Measurements from ENCODE around the gene LTBP1. TPM values are rescaled to one million over a fixed set of nuclear protein-coding genes. Genes with fewer than 3 reads are reported as not detected.

LTBP1 gene
- total RNA-seq, 2 donors from 2014 or later, result 21.2 to 24.8 TPM

DNA sequence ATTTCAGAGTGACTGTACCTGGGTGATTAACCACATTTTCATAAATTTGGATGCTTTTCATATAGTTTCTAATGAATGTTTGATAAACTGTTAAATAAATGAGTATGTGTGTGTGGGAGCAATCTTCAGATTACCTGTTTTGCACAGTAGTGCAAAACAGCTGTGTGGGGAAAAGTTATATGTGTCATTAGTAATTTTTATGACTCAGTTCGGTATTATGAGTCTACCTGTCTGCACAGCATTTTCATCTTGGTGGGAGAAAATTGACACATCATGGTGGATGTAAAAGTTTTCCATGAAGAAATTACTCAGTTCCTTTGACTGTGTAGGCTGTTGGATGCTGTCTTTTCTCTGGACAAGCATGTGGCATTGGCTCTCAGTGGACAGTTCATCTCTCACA lies 43.8 kb downstream of the LTBP1 start:
- DNase-seq, result no peak
- intact Hi-C loops (cut with DNase I, micrococcal nuclease), result no loop called here
- no peak for ATAC-seq

DNA sequence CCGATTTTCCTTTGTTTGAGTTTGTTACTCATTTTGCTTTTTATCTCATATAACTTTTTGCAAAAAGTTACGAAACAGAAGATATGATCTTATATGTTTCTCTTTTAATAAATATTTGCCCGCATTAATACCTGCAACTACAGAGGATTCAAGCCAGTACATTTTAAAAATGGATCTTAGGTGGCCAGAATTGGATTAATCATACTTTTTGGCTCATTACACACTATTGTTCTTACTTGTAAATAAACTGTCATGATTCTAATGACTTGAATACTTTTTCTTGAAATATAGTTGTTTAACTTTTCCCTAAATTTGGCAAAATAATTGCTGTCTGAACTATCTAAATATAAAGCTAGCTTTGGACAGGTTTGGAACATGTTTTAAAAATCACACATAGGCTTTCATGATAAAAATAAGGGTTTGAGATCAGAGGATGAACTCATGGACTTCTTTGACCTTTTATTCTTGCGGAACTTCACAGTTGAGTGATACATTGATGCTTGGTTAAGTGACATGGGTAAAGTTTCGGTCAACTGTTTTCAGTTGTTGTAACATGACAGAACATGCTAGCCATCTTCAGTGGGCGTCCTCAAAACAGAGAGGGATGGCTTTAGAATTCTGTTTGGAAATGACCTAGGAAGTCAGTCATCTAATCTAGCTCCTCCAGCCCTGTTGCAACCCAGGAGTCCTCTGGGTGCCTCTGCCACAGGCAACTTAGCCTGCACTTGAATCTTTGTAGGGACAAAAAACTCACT lies 44.5 kb downstream of the LTBP1 start:
- no peak for ATAC-seq
- intact Hi-C loops (cut with DNase I, micrococcal nuclease), result no loop called here

DNA sequence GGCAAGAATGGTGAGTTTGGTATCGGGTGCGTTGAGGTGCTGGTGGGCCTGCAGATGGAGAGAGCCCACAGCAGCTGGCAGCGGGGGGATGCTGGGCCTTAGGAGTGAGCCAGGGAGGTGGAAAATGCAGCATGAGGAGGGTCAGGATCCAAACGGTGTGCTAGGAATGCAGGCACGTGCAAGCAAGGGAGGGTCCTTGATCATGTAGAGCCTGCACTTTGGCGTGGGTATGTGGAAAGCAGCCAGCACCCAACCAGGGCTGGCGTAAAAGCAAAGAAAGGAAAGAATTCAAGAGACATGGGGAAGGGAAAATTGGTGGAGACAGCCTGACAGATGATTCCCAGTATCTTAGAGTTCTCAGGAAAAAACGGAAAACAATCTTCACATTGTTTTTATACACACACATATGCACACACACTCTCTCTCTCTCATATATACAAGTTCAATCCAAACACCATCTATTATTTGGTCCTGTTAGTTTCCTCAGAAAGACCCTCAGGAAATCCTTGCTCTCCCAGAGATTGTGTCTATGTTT lies 46.3 kb downstream of the LTBP1 start:
- DNase-seq, result no peak
- intact Hi-C loops (cut with DNase I, micrococcal nuclease), result no loop called here
- ATAC-seq, result no peak

More for the DNA sequence above, 44.5 kb downstream of the LTBP1 start:
- DNase-seq, result no peak

DNA sequence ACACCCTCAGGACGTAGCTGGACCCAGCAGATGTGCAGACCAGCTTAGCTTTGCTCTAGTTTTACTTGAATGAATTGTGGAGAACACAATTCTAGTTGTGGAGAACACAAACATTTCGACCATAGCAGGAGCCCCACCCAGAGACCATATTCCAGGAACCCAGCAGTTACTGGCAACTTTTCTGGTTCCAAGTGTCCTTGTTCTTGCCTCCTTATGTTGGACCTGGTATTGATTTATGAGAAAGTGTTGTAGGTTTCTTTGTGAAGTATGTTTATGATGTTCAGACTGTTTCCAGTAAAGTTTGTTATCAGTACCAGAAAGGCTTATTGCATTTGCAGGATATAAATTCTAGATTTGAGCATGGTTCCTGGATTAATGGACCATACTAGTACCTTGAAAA lies 51.0 kb downstream of the LTBP1 start:
- DNase-seq, result no peak
- intact Hi-C loops (cut with DNase I, micrococcal nuclease), result no loop called here
- ATAC-seq, result peak; percentile 37

DNA sequence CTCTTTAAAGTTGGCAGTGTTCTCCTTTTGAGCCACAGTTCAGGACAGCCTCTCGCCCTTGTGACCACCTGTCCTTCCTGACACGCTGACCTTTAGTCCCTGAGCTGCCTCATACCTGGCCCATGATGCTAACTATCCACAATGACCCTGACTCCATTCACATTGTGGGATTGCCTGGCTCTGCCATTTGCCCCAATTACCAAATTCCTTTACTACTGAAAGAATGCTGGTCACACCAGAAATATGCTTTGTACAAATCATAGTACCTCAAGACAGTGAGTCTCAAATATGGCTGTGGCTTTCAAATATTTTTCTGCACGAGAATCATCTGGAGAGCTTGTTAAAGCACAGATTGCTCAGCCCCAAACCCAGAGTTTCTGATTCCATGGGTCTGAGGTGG lies 54.2 kb downstream of the LTBP1 start:
- ATAC-seq, result no peak
- DNase-seq, result no peak
- intact Hi-C loops (cut with DNase I, micrococcal nuclease), result no loop called here

DNA sequence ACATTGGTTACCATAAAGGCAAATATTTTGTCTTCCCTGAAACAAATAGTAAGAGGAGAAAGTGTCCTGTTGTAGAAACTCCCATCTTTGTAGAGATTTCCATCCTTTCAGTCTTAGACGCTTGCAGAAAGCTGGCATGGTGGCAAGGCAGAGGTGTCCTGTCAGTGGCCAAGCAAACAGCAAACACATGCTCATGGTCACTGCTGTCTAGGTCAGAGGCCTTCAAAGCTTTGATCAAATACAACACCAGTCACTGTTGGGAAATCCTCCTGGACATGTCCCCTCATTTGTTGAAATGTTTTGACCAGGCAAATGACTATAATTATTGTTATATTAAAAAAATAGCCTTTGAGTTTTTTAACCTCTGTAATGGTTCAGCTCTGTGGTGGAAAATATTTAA lies 55.1 kb downstream of the LTBP1 start:
- ATAC-seq, result no peak
- no peak for DNase-seq
- intact Hi-C loops (cut with DNase I, micrococcal nuclease), result no loop called here

DNA sequence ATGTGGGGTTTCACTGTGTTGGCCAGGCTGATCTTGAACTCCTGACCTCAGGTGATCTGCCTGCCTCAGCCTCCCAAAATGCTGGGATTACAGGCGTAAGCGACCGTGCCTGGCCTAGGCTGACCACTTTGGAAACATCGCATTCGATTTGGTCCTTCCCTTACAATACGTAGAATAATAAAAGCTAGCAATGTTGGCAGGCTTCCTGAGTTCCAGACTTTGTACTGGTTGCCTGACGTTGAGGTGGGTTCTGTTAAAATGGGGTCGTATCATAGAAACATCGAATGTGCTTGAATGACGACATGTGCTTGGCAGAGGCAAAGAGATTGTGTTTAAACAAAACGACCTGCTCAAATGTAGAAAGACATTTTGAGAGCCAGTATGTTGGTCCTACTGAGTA lies 56.1 kb downstream of the LTBP1 start:
- intact Hi-C loops (cut with DNase I, micrococcal nuclease), result no loop called here
- no peak for DNase-seq
- ATAC-seq, result no peak

DNA sequence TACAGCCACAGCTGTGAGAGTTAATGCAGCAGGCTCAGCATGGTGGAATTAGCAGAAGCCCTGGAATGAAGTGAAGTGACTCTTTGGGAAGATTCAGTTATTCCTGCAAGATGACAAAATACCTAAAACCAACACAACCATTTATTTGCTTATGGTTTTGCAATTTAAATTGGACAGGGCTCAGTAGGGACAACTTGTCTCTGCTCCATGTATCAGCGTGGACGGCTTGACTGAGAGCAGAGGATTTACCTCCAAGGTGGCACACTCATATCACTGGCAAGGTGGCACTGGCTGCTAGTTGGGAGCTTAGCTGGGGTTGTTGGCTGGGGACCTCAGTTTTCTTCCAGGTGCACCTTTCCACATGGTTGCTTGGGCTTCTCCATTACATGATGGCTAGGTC lies 58.3 kb downstream of the LTBP1 start:
- ATAC-seq, result no peak

DNA sequence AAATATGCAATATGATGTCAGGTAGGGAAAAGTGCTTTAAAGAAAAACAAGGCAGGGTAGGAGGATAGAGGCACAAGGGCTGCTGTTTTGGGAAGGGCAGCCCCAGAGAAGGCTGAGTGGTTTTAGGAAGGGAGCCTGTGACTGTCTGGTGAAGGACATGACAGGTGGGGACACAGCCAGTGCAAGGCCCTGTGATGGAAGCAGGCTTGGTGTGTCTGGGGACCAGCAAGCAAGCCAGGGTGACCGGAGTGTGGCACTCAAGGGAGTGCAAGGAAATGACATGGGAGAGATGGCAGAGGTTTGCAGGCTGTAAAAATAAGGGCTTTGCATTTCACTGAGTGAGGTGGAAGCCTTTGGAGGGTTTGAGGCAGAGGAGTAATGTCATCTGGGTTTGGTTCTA lies 62.0 kb downstream of the LTBP1 start:
- no peak for ATAC-seq
- DNase-seq, result no peak
- intact Hi-C loops (cut with DNase I, micrococcal nuclease), result no loop called here

More for the DNA sequence above, 58.3 kb downstream of the LTBP1 start:
- no peak for DNase-seq
- intact Hi-C loops (cut with DNase I, micrococcal nuclease), result no loop called here

DNA sequence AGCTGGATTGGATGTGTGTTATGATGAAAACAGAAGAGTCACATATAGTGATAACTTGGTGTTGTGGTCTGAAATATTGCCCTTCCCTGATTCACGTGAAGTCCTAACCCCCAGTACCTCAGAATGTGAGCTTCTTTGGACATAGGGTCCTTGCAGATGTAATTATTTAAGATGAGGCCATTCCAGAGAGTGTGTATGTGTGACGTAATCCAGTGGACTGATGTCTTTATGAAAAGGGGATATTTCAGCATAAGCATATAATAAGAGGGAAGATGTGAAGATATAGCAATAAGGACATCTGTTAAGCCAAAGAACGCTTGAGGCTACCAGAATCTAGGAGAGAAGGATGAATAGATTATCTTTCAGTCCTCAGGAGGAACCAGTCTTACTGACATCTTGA lies 62.5 kb downstream of the LTBP1 start:
- ATAC-seq (no peak), DNase-seq (no peak)
- intact Hi-C loops (cut with DNase I, micrococcal nuclease), result no loop called here

DNA sequence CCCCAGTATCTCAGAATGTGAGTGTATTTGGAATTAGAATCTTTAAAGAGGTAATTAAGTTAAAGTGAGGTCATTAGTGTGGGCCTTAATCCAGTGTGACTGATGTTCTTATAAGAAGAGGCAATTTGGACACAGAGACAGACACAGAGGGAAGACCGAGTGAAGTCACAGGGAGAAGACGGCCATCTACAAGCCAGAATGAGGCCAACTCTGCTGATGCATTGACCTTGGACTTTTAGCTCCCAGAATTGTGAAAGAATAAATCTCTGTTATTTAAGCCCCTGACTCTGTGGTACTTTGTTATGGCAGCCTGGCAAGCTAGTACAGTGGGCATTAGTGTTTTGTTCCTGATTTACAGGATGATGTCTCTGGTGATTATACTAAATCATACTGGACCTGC lies 64.6 kb downstream of the LTBP1 start:
- DNase-seq (no peak), ATAC-seq (no peak)
- intact Hi-C loops (cut with DNase I, micrococcal nuclease), result no loop called here

DNA sequence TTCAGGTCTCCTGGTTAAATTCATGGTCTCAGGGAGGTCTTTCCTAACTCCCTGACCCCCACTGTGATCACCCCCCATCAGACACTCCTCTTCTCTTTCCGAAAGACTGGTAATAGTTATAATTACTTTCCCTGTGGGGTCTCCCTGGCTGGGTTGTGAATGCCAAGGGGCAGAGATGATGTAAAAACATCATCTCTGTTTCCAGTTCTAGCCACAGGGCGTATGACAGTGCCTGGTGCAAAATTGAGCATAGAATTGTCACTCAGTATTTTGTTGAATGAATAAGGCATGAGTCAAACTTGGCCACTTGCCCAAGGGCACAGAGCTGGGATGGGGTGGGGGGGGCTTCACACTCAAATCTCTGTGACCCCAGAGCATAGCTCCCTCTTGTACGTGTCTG lies 65.2 kb downstream of the LTBP1 start:
- intact Hi-C loops (cut with DNase I, micrococcal nuclease), result no loop called here
- ATAC-seq (no peak), DNase-seq (no peak)

DNA sequence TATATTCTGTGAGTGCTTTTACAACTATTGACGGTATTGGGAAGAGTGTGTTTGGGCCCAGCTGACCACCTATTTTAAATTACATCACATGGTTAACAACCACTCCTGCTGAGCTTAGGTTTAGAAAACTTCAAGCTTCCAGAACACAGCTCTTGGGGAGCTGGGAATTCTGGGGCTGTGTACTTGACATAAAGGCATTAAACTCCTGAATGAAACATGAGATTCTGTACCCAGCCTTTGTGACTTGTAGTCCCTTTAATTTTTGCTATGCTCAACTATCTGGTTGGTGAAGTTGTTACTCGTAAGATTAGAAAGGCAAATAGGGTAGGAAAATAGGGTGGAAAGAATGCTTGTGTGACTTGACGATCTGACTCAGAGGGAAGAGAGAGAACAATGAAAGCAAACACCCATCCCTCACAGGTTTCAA lies 66.9 kb downstream of the LTBP1 start:
- intact Hi-C loops (cut with DNase I, micrococcal nuclease), result no loop called here
- DNase-seq, result no peak
- ATAC-seq, result no peak

DNA sequence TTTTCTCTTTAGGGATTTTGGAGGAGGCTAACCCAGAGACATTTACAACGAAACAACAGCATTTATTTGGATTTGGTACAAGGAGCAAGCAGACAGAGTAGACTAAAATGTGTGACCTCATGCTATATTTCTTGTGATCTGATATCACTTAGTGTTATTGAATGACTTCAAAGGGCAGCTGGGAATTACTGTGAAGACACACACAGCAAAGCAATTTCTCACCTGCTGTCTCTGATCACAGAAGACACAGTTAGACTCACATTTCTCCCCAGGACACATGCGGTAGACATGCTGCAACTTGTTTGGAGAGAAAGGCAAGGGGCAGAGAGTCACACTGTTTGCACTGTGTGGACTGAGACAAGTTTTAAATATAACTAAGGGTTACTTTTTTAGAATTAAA lies 67.5 kb downstream of the LTBP1 start:
- peak; percentile 29 for ATAC-seq
- intact Hi-C loops (cut with DNase I, micrococcal nuclease), result no loop called here
- no peak for DNase-seq

DNA sequence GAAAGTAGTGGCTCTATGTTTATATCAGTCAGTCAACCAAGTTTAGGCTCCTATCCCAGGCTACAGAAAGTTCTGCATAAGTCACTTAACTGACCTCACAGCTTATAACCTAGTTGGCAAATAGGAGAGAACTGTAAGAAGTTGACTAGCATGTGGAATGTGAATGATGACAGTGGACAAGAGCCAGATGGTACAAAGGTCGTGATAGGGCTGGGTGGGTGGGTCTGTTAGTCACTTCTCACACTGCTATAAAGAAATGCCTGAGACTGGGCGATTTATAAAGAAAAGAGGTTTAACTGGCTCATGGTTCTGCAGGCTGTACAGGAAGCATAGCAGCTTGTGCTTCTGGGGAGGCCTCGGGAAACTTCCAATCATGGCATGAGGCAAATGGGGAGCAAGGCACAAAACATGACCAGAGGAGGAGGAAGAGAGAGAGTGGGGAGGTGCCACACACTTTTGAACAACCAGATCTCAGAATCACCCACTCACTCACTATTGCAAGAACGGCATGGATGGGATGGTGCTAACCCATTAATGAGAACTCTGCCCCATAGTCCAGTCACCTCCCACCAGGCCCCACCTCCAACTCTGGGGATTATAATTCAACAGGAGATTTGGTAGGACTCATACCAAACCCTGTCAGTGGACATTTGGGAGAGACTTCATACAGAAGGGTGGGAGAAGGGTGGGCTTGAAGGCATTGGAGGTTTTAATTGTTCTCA lies 68.8 kb downstream of the LTBP1 start:
- DNase-seq (peak; percentile 45 to 51), ATAC-seq (peak; percentile 98)
- intact Hi-C loops (cut with DNase I, micrococcal nuclease), result no loop called here

DNA sequence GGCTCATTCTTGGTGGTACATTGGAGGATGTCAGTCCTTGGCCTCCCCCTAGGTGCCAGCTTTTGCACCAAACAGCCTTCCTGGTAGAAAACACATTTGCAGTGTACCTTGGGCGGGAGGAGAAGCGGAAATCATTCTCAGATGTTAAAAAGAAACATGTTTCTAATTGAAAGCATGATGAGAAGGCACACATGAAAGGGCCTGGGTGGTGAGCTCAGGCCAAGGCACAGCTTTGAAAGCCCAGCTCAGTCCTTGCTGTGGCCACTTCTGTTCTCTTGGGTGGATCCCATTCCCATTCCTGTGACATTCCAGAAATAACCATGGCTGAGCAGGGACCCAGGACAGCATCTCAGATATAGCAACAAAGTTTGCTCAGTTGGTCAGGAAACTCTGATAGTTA lies 71.5 kb downstream of the LTBP1 start:
- ATAC-seq (no peak), DNase-seq (no peak)
- intact Hi-C loops (cut with DNase I, micrococcal nuclease), result no loop called here

DNA sequence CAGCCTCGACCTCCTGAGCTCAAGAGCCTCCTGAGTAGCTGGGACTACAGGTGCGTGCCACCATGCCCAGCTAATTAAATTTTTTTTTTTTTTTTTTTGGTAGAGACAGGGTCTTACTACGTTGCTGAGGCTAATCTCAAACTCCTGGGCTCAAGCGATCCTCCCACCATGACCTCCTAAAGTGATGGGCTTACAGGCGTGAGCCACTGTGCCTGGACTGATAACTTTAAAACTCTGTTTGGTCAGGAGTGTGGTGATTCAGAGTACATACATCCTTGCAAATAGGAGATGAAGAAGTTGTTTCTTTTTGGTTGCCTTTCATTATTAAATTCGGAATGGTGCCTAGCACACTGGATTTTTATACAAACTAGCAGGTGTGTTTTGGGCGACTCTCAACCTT lies 73.0 kb downstream of the LTBP1 start:
- DNase-seq (no peak), ATAC-seq (no peak)
- intact Hi-C loops (cut with DNase I, micrococcal nuclease), result no loop called here

DNA sequence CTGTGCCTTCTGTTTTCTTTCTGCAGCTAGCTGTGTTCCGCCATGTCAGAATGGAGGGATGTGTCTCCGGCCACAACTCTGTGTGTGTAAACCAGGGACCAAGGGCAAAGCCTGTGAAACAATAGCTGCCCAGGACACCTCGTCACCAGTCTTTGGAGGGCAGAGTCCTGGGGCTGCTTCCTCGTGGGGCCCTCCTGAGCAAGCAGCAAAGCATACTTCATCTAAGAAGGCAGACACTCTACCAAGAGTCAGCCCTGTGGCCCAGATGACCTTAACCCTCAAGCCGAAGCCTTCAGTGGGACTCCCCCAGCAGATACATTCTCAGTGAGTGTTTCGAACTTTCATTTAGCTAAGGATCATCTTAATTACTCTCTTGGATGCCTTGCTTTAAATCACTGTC lies 74.1 kb downstream of the LTBP1 start:
- DNase-seq, result no peak
- intact Hi-C loops (cut with DNase I, micrococcal nuclease), result no loop called here
- no peak for ATAC-seq

DNA sequence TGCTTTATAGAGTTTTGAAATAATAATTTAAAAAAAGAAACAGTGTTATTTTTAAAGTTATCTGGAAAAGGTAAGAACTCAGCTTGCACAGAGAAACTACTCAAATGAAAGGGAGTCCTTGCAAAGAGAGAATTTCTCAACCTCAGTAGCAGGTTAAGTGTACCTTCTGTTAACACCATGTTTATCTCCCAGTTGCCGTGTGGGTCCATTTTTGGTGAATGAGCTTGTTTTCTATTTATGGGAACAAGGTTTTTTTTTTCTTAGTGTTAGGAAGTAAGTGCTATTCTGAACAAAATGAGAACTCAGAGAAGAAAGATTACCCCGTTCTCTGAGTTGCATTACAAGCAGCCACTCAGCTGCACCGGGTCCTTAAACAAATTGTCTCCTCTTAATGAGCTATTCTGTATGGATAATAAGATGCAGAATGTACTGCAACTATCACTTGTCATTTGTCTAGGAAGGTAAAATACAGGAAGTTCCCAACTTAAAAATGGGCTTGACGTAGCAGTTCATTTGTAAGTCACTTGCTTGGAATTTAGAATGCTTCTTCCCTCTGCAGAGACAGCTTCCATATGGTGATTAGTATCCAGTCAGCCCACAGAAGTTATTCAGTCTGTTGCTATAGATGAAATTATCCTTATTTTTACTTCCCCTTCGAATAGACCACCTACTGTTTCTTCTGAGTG lies 74.9 kb downstream of the LTBP1 start:
- intact Hi-C loops (cut with DNase I, micrococcal nuclease), result no loop called here

More for the DNA sequence above, 74.9 kb downstream of the LTBP1 start:
- ATAC-seq, result no peak
- no peak for DNase-seq

All from left colon (tissue), 2 donors.